NB4 (cell line): ENCODE data around the gene DIO3.

Experiments
- DNase-seq: peaks from one replicate; pipeline ENCODE4 v3.0.0; 2010; ENCODE audit warnings: low read depth
- H3K4me3 ChIP-seq: one replicate; pipeline ENCODE4 v1.5.1; 2011; ENCODE audit warnings: mild to moderate bottlenecking, low read depth, low read length, moderate library complexity
- CTCF ChIP-seq: IDR thresholded peaks from one replicate; pipeline ENCODE4 v1.5.1; 2012; ENCODE audit warnings: low read depth, low read length
- MAX ChIP-seq: IDR thresholded peaks from 2 replicates; pipeline ENCODE4 v1.6.1; 2011; ENCODE audit warnings: low read depth, low read length
- MYC ChIP-seq: IDR thresholded peaks from 2 replicates; pipeline ENCODE4 v1.6.1; 2011; ENCODE audit warnings: low read depth, low read length
- POLR2A ChIP-seq: IDR thresholded peaks from 2 replicates; pipeline ENCODE4 v1.6.1; 2011; ENCODE audit warnings: mild to moderate bottlenecking; ENCODE audit not compliant: insufficient read length; ENCODE audit errors: extremely low read depth

DIO3 gene

GRCh38 chr14:101575581-101575980 lies 14.3 kb downstream of the DIO3 start:
- no peak for TF ChIP-seq MYC
- TF ChIP-seq POLR2A, result no peak
- TF ChIP-seq MAX, result no peak
- no peak for TF ChIP-seq CTCF
- DNase-seq, result no peak
- H3K4me3 ChIP-seq, result no peak overlapping the region

GRCh38 chr14:101577221-101577909 lies 16.1 kb downstream of the DIO3 start:
- DNase-seq, result no peak
- TF ChIP-seq MAX (no peak), CTCF (no peak), MYC (no peak), POLR2A (no peak)
- no peak overlapping the region for H3K4me3 ChIP-seq

- DNase-seq, result no peak
- TF ChIP-seq CTCF, result no peak
- no peak for TF ChIP-seq MYC
- no peak for TF ChIP-seq MAX
- TF ChIP-seq POLR2A, result no peak
- no peak overlapping the region for H3K4me3 ChIP-seq
Measured at GRCh38 chr14:101578489-101578888, 17.2 kb downstream of the DIO3 start.

- no peak overlapping the region for H3K4me3 ChIP-seq
- TF ChIP-seq CTCF (no peak), MAX (no peak), MYC (no peak), POLR2A (no peak)
- no peak for DNase-seq
Measured at GRCh38 chr14:101579372-101580080, 18.2 kb downstream of the DIO3 start.

GRCh38 chr14:101581806-101582205 lies 20.5 kb downstream of the DIO3 start:
- DNase-seq, result no peak
- no peak overlapping the region for H3K4me3 ChIP-seq
- no peak for TF ChIP-seq MAX
- TF ChIP-seq MYC, result no peak
- TF ChIP-seq CTCF, result no peak
- TF ChIP-seq POLR2A, result no peak
